HG03432 (cell line): ENCODE results near the gene DHCR7.
"Not testable (repeated sequence)": the region's sequence is repeated elsewhere in the genome, so short reads cannot be mapped to it uniquely, and the experiment has no call there.

Source experiments
- ATAC-seq: cut with Tn5 transposase; IDR thresholded peaks from one replicate; pipeline ENCODE4 v1.9.1; 2021; ENCODE audit warnings: mild to moderate bottlenecking, moderate library complexity; ENCODE audit not compliant: unreplicated experiment

Gene DHCR7

GRCh38 chr11:71440021-71440755 lies 8.0 kb downstream of the DHCR7 start:
- no peak for ATAC-seq

GRCh38 chr11:71438650-71439049 lies 9.5 kb downstream of the DHCR7 start:
- no peak for ATAC-seq

GRCh38 chr11:71437879-71438278 lies 10.3 kb downstream of the DHCR7 start:
- ATAC-seq, result no peak

GRCh38 chr11:71437399-71437798 lies 10.8 kb downstream of the DHCR7 start:
- no peak for ATAC-seq

- ATAC-seq, result no peak
Measured at GRCh38 chr11:71436861-71437260, 11.3 kb downstream of the DHCR7 start.

GRCh38 chr11:71435278-71435951 lies 12.8 kb downstream of the DHCR7 start:
- ATAC-seq, result no peak

- ATAC-seq, result no peak
Measured at GRCh38 chr11:71434576-71435130, 13.5 kb downstream of the DHCR7 start.

GRCh38 chr11:71433648-71434450 lies 14.3 kb downstream of the DHCR7 start:
- ATAC-seq, result no peak

GRCh38 chr11:71432761-71433647 lies 15.2 kb downstream of the DHCR7 start:
- no peak for ATAC-seq

- no peak for ATAC-seq
Measured at GRCh38 chr11:71431271-71431670, 16.9 kb downstream of the DHCR7 start.

GRCh38 chr11:71430166-71430565 lies 18.0 kb downstream of the DHCR7 start:
- no peak for ATAC-seq

- ATAC-seq, result no peak
Measured at GRCh38 chr11:71429701-71430100, 18.5 kb downstream of the DHCR7 start.

- ATAC-seq, result no peak
Measured at GRCh38 chr11:71428861-71429435, 19.2 kb downstream of the DHCR7 start.

GRCh38 chr11:71426413-71426812 lies 21.8 kb downstream of the DHCR7 start:
- ATAC-seq, result no peak

- ATAC-seq, result no peak
Measured at GRCh38 chr11:71425860-71426259, 22.3 kb downstream of the DHCR7 start.

GRCh38 chr11:71425409-71425808 lies 22.8 kb downstream of the DHCR7 start:
- no peak for ATAC-seq

GRCh38 chr11:71423181-71423790 lies 24.9 kb downstream of the DHCR7 start:
- no peak for ATAC-seq

- not testable (repeated sequence) for ATAC-seq
Measured at GRCh38 chr11:71422318-71422717, 25.9 kb downstream of the DHCR7 start.

GRCh38 chr11:71421392-71421950 lies 26.7 kb downstream of the DHCR7 start:
- ATAC-seq, result no peak
